Osteoblast (primary cell): ENCODE measurements around the gene FRMD3. TPM values are rescaled to one million over a fixed set of nuclear protein-coding genes. Genes with fewer than 3 reads are reported as not detected.

Experiments
- DNase-seq: peaks from one replicate; pipeline ENCODE4 v3.0.0; 2011; ENCODE audit warnings: low spot score, mixed read lengths; ENCODE audit not compliant: insufficient read length; ENCODE audit errors: missing footprints
- H2AFZ ChIP-seq: 2 replicates; pipeline ENCODE4 v1.6.0; 2011; ENCODE audit warnings: mild to moderate bottlenecking, low read length
- H3K27ac ChIP-seq: 2 replicates; pipeline ENCODE4 v1.5.1; 2011; ENCODE audit warnings: mild to moderate bottlenecking, low read depth, low read length, moderate library complexity
- H3K27me3 ChIP-seq: 2 replicates; pipeline ENCODE4 v1.6.0; 2012; ENCODE audit warnings: mild to moderate bottlenecking, control low read depth, inconsistent platforms, low read length, moderate library complexity; ENCODE audit not compliant: insufficient read depth
- H3K36me3 ChIP-seq: 2 replicates; pipeline ENCODE4 v1.5.1; 2011; ENCODE audit warnings: mild to moderate bottlenecking, low read length, control low read depth, moderate library complexity; ENCODE audit not compliant: insufficient read depth
- H3K4me1 ChIP-seq: 2 replicates; pipeline ENCODE4 v1.5.1; 2011; ENCODE audit warnings: mild to moderate bottlenecking, low read length, control low read depth, moderate library complexity; ENCODE audit not compliant: insufficient read depth
- H3K4me2 ChIP-seq: 2 replicates; pipeline ENCODE4 v1.6.0; 2011; ENCODE audit warnings: mild to moderate bottlenecking, low read length; ENCODE audit not compliant: insufficient read depth
- H3K4me3 ChIP-seq: fragments of 200-600 bp; sonication (generic); 3 replicates; pipeline ENCODE4 v1.5.1; 2012; ENCODE audit warnings: mild to moderate bottlenecking, low read length, inconsistent platforms; ENCODE audit not compliant: insufficient read depth
- H3K79me2 ChIP-seq: 2 replicates; pipeline ENCODE4 v1.6.0; 2012; ENCODE audit warnings: mild to moderate bottlenecking, low read length, control low read depth, inconsistent platforms; ENCODE audit not compliant: insufficient read depth
- H3K9me3 ChIP-seq: 2 replicates; pipeline ENCODE4 v1.5.1; 2011; ENCODE audit warnings: low read depth, low read length, control low read depth
- H4K20me1 ChIP-seq: 2 replicates; pipeline ENCODE4 v1.6.0; 2012; ENCODE audit warnings: mild to moderate bottlenecking, low read length, control low read depth; ENCODE audit not compliant: insufficient read depth
- total RNA-seq: library from RNA; depleted of rRNA; stranded (reverse); fragments of >200 nt; gene quantifications from 2 replicates; pipeline ENCODE4 v1.2.3, GENCODE V29; 2012
- TF ChIP-seq, protein P1 (sequence below): IDR thresholded peaks from 2 replicates; pipeline ENCODE4 v1.5.1; 2011; ENCODE audit warnings: mild to moderate bottlenecking, low read depth, low read length, moderate library complexity; ENCODE audit errors: extremely low read depth

FRMD3 gene
- total RNA-seq, 1 donor = 0.36 TPM

DNA sequence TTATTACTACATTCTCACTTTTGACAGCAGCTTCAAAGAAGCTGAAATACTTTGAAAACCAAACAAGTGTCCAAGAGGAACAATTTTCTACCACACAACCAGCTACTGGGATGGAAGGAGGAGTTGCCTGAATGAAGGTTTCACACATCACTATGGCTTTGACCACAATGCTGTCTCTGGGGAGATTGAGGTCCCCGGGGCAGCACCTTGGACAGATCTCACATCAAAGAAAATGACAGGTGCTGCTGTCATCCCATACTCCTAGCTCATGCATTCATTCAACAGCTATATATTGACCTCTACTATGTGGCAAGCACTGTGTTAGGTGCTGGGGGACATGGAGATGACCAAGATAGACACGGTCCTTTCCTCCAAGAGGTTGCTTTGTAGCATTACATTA lies 242.1 kb downstream of the FRMD3 start:
- Histone ChIP-seq H3K9me3 (no peaks in the 10 kb centered on the region), H3K27ac (no peak overlapping the region), H3K4me2 (no peak overlapping the region), H3K27me3 (no peaks in the 10 kb centered on the region), H3K4me1 (no peaks in the 10 kb centered on the region), H4K20me1 (no peaks in the 10 kb centered on the region), H3K4me3 (no peak overlapping the region), H3K79me2 (no peaks in the 10 kb centered on the region), H3K36me3 (no peaks in the 10 kb centered on the region), H2AFZ (no peak overlapping the region)
- TF ChIP-seq, protein P1, sequence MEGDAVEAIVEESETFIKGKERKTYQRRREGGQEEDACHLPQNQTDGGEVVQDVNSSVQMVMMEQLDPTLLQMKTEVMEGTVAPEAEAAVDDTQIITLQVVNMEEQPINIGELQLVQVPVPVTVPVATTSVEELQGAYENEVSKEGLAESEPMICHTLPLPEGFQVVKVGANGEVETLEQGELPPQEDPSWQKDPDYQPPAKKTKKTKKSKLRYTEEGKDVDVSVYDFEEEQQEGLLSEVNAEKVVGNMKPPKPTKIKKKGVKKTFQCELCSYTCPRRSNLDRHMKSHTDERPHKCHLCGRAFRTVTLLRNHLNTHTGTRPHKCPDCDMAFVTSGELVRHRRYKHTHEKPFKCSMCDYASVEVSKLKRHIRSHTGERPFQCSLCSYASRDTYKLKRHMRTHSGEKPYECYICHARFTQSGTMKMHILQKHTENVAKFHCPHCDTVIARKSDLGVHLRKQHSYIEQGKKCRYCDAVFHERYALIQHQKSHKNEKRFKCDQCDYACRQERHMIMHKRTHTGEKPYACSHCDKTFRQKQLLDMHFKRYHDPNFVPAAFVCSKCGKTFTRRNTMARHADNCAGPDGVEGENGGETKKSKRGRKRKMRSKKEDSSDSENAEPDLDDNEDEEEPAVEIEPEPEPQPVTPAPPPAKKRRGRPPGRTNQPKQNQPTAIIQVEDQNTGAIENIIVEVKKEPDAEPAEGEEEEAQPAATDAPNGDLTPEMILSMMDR = no peak
- no peak for DNase-seq

DNA sequence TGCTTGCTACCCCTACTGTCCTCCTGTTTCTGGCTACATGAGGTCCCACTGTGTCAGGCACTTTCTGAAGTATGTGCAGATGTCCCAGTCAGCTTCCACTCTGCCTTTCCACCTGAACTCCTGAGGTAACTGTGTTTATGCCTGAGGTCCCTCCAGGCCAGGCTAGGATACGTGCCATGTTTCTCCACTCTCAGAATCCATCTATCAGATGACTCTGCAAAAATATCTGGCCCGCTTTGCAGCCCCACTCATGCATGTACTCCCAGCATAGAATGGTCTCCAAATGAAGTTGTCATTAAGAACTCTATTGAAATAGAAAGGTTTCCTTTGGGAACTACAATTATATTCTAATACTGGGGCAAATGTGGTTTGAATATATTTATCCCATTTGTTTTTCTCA lies 243.4 kb downstream of the FRMD3 start:
- no peak overlapping the region for H3K27ac ChIP-seq
- TF ChIP-seq, protein P1 = no peak
- no peak overlapping the region for H2AFZ ChIP-seq

DNA sequence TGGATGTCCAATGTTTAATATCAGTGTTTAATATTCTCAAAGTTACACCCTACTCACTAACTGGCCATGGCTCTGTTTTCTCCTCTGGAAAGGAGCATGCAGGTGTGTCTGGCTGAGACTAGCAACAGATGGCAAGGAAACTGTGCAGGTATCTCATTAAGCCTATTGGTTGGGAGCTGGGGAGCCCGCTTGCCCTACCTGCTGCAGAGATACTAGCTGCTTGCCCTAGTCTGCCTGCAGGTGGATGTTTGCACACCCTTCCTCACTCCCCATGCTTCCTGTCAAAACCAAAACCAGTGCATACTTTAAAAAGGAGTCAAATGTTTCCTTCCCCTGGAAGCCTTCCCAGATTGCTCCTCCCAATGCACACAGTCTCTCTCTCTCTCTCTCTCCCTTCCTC lies 247.0 kb downstream of the FRMD3 start:
- no peaks in the 10 kb centered on the region for H4K20me1 ChIP-seq
- no peak for DNase-seq
- H3K79me2 ChIP-seq = no peaks in the 10 kb centered on the region
- no peaks in the 10 kb centered on the region for H3K36me3 ChIP-seq
- H3K4me1 ChIP-seq = no peaks in the 10 kb centered on the region
- no peak overlapping the region for H3K27ac ChIP-seq
- no peaks in the 10 kb centered on the region for H3K27me3 ChIP-seq
- no peak overlapping the region for H3K4me3 ChIP-seq
- H3K9me3 ChIP-seq = no peaks in the 10 kb centered on the region
- TF ChIP-seq, protein P1 = no peak
- H3K4me2 ChIP-seq = no peak overlapping the region
- H2AFZ ChIP-seq = no peak overlapping the region

More for the DNA sequence above, 243.4 kb downstream of the FRMD3 start:
- no peaks in the 10 kb centered on the region for H4K20me1 ChIP-seq
- H3K9me3 ChIP-seq = no peaks in the 10 kb centered on the region
- H3K4me3 ChIP-seq = no peak overlapping the region
- H3K27me3 ChIP-seq = no peaks in the 10 kb centered on the region
- no peaks in the 10 kb centered on the region for H3K36me3 ChIP-seq
- no peaks in the 10 kb centered on the region for H3K4me1 ChIP-seq
- no peak overlapping the region for H3K4me2 ChIP-seq
- no peaks in the 10 kb centered on the region for H3K79me2 ChIP-seq
- DNase-seq = no peak

DNA sequence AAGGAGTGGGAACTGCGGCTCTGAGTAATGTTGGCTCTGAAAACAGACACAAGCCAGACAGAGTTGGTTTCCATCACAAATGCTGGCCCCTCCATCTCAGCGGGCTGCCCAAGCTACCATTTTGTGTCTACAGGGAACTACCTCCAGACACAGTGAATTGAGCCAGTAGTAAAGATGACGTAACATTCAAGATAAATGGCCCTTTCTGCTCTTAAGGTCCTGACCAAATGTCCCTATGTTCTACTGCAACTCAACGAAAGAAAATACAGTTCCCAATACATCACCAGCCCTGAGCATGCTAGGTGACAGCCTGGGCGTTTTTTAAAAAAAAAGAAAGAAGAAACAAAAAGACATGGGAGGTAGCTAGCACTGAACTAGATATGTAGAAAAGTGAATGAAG lies 247.5 kb downstream of the FRMD3 start:
- Histone ChIP-seq H3K27ac (no peak overlapping the region), H3K4me2 (no peak overlapping the region), H3K4me1 (no peaks in the 10 kb centered on the region), H3K27me3 (no peaks in the 10 kb centered on the region), H3K9me3 (no peaks in the 10 kb centered on the region), H3K36me3 (no peaks in the 10 kb centered on the region), H2AFZ (no peak overlapping the region), H4K20me1 (no peaks in the 10 kb centered on the region), H3K4me3 (no peak overlapping the region), H3K79me2 (no peaks in the 10 kb centered on the region)
- no peak for DNase-seq
- TF ChIP-seq, protein P1 = no peak
